Measurements from ENCODE around the gene LHPP.

DNA sequence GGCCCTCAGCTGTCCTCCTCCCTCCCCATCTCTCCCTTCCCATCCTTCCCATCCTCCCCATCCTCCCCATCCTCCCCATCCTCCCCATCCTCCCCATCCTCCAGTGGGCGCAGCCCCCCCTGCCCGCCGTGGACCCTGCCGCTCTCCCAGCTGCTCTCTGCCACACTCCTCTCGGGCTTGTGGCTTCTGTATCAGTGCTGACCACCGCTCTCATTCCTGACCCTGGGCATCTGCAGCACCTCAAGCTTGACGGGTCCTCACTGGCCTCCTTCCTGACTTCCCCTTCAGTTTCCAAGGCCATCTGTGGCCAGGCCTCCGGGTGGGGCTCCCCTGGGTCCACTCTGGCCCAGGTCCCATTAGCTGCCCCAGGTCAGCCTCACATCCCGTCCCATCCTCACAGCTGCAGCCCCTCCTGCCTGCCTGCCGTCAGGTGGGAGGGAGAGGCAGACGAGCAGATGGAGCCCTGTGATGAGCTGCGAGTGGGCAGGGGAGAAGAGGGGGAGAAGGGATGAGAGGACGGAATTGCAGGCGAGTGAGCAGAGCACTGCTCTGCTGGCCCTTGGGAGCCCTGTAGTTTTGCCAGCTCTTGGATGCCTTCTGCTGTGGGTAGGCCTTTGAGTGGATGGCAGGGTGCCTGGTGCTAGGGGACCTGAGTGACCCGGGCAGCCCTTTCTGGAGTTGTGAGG is 35.7 kb downstream of the LHPP start:
- TF ChIP-seq, protein P1, sequence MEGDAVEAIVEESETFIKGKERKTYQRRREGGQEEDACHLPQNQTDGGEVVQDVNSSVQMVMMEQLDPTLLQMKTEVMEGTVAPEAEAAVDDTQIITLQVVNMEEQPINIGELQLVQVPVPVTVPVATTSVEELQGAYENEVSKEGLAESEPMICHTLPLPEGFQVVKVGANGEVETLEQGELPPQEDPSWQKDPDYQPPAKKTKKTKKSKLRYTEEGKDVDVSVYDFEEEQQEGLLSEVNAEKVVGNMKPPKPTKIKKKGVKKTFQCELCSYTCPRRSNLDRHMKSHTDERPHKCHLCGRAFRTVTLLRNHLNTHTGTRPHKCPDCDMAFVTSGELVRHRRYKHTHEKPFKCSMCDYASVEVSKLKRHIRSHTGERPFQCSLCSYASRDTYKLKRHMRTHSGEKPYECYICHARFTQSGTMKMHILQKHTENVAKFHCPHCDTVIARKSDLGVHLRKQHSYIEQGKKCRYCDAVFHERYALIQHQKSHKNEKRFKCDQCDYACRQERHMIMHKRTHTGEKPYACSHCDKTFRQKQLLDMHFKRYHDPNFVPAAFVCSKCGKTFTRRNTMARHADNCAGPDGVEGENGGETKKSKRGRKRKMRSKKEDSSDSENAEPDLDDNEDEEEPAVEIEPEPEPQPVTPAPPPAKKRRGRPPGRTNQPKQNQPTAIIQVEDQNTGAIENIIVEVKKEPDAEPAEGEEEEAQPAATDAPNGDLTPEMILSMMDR (IDR thresholded peaks at IDR 0.05): no peak
- TF ChIP-seq EZH2phosphoT487 (IDR thresholded peaks at IDR 0.05) (no peak), EZH2 (IDR thresholded peaks at IDR 0.05) (no peak)

Data from neural progenitor cell (in vitro differentiated cells).